Kidney (tissue), 14 donors: ENCODE measurements around the gene ECHDC3. TPM values are rescaled to one million over a fixed set of nuclear protein-coding genes. Genes with fewer than 3 reads are reported as not detected.
A peak's percentile ranks its signal among the peaks of the same experiment; 100 is the strongest.
"Not testable (repeated sequence)": the region's sequence is repeated elsewhere in the genome, so short reads cannot be mapped to it uniquely, and the experiment has no call there.

Experiments used
- DNase-seq, 5 donors: peaks; one replicate each; pipeline ENCODE4 v3.0.0-alpha.2; 2013 to 2020
- FAIRE-seq: peaks from 2 replicates; lab custom pipeline; 2012; peaks lifted over from hg19 to GRCh38; lab: Jason Lieb, UNC
- H3K27ac ChIP-seq, 2 donors: one replicate each; pipeline ENCODE4 v1.7.0; 2013; ENCODE audit warnings: low read depth in 2 of 2, low read length in 2 of 2, inconsistent platforms in 1 of 2
- H3K27me3 ChIP-seq: one replicate; pipeline ENCODE4 v1.7.1; 2013; ENCODE audit warnings: low read length, inconsistent platforms; ENCODE audit not compliant: control insufficient read depth, insufficient read depth
- H3K36me3 ChIP-seq, 3 donors: one replicate each; pipeline versions ENCODE4 v1.7.0 to v1.7.1; 2013; ENCODE audit warnings: low read length in 3 of 3, control low read depth in 1 of 3, inconsistent platforms in 1 of 3; ENCODE audit not compliant: insufficient read depth in 3 of 3, control insufficient read depth in 2 of 3
- H3K4me1 ChIP-seq, 3 donors: one replicate each; pipeline versions ENCODE4 v1.7.0 to v1.7.1; 2013; ENCODE audit warnings: low read length in 3 of 3, inconsistent platforms in 1 of 3, low read depth in 1 of 3; ENCODE audit not compliant: control insufficient read depth in 2 of 3, insufficient read depth in 2 of 3
- H3K4me3 ChIP-seq, 3 donors: one replicate each; pipeline versions ENCODE4 v1.7.0 to v1.8.1; 2013; ENCODE audit warnings: low read length in 3 of 3, control low read depth in 1 of 3, inconsistent platforms in 1 of 3
- H3K9ac ChIP-seq, 3 donors: one replicate each; pipeline versions ENCODE4 v1.7.0 to v1.7.1; 2013; ENCODE audit warnings: low read length in 3 of 3, control low read depth in 1 of 3, inconsistent platforms in 1 of 3
- H3K9me3 ChIP-seq, 3 donors: one replicate each; pipeline versions ENCODE4 v1.7.0 to v1.7.1; 2013; ENCODE audit warnings: low read length in 3 of 3, control low read depth in 1 of 3, inconsistent platforms in 1 of 3; ENCODE audit not compliant: control insufficient read depth in 2 of 3, insufficient read depth in 1 of 3
- CTCF ChIP-seq: IDR thresholded peaks from 3 replicates; pipeline ENCODE4 v1.5.1; 2012; ENCODE audit warnings: mild to moderate bottlenecking, moderate library complexity, borderline replicate concordance; ENCODE audit not compliant: insufficient read depth; ENCODE audit errors: extremely low read depth
- intact Hi-C: fragments of 100-400 bp; cut with DNase I; formaldehyde crosslinking; loops from one replicate; pipeline ENCODE4 v1.11.1; 2022
- polyA plus RNA-seq: library from polyadenylated mRNA; stranded (reverse); fragments of 350-450 nt; fragmentation: Illumina TruSeq; extraction: RNeasy Lipid Tissue Mini Kit (QIAGEN cat#74804); gene quantifications from one replicate; pipeline ENCODE4 v1.2.3, GENCODE V29; 2014; ENCODE audit warnings: low read depth, low replicate concordance; ENCODE audit not compliant: insufficient read depth
- total RNA-seq: library from RNA; stranded (reverse); fragmentation: NEBNext Ultra II Directional; extraction: Animal tissue kit (Norgen Biotek cat#: 25700); gene quantifications from one replicate; pipeline ENCODE4 v1.2.1, GENCODE V29; 2021
- donor health status: control.
- donor health status: control.
- donor health status: control.
- donor health status: control.
- donor health status: control.
- donor health status: DM: yes; HTN: yes; CAD: no.
- donor health status: Normal renal cell carcinoma (clear cell type).

ECHDC3 gene
- total and polyA plus RNA-seq, 2 donors from 2014 or later, result 32.4 to 132 TPM

- Histone ChIP-seq H3K27ac (no peak overlapping the region), H3K4me1 (no peaks in the 10 kb centered on the region), H3K4me3 (no peak overlapping the region), H3K9ac (no peak overlapping the region), H3K36me3 (no peaks in the 10 kb centered on the region), H3K9me3 (peaks cover 0 to 13% (median 0%) of the 10 kb centered on the region in 3 donors), H3K27me3 (no peaks in the 10 kb centered on the region)
- TF ChIP-seq CTCF, result no peak
- intact Hi-C loops, result no loop called here
- FAIRE-seq, result no peak
- DNase-seq, result no peak
Observed at GRCh38 chr10:11730779-11731178, 11.4 kb upstream of the ECHDC3 start.

- H3K27me3 ChIP-seq, intact Hi-C loops, H3K27ac ChIP-seq, DNase-seq, H3K9me3 ChIP-seq, H3K9ac ChIP-seq, H3K36me3 ChIP-seq, H3K4me3 ChIP-seq, H3K4me1 ChIP-seq, FAIRE-seq: not testable (repeated sequence)
Observed at GRCh38 chr10:11736767-11737166, 5.4 kb upstream of the ECHDC3 start.

GRCh38 chr10:11737258-11738032 is 4.7 kb upstream of the ECHDC3 start:
- H3K4me1 ChIP-seq, H3K9me3 ChIP-seq, H3K27me3 ChIP-seq, H3K36me3 ChIP-seq, H3K9ac ChIP-seq, intact Hi-C loops, H3K27ac ChIP-seq, FAIRE-seq: not testable (repeated sequence)
- peak in 2 of 5 donors; percentile 17 to 19 for DNase-seq
- peak overlapping the region in 2 of 3 donors; percentile 35 to 50 for H3K4me3 ChIP-seq

GRCh38 chr10:11740907-11741306 is 1.3 kb upstream of the ECHDC3 start:
- DNase-seq (no peak), FAIRE-seq (no peak)
- no peaks in the 10 kb centered on the region for H3K36me3 ChIP-seq
- peaks cover 0 to 12% (median 0%) of the 10 kb centered on the region in 3 donors for H3K4me1 ChIP-seq
- no peak overlapping the region for H3K27ac ChIP-seq
- no peaks in the 10 kb centered on the region for H3K9me3 ChIP-seq
- no peaks in the 10 kb centered on the region for H3K27me3 ChIP-seq
- no peak for TF ChIP-seq CTCF
- intact Hi-C loops, result no loop called here
- H3K9ac ChIP-seq, result no peak overlapping the region
- no peak overlapping the region for H3K4me3 ChIP-seq
